ENCODE measurements around the gene LAD1. TPM values are rescaled to one million over a fixed set of nuclear protein-coding genes. Genes with fewer than 3 reads are reported as not detected.

Gene LAD1
- total and polyA plus RNA-seq, 9 of the 15 experiments (the other 6 are each of a cell fraction or from before 2014, with no cell fraction given), result 0.31 TPM; not detected in 8

DNA sequence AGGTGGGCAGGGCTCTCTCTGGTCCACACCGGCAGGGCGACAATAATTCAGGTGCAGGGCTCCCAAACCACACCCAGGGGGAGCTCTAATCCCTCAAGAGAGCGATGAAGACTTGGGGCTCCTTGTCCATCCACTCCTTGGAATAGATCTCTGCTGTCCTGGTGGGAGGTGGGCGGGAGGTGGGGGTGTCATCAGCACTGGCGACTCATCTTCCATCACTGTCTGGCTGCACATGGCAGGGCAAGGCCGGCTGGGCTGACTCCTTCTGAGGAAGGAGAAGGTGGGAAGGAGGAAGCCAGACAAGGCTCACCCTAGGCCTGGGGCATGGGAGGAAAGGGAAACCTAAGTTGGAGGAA is 50.9 kb downstream of the LAD1 start (continued):
- TF ChIP-seq RCOR1 (IDR thresholded peaks at IDR 0.05; ENCODE audit: borderline replicate concordance in 1 of 2, low read depth in 2 of 2, low read length in 2 of 2) (0 out of 4 replicates have a peak, but pooled peaks of 1 of the 2 experiments have one; percentile 32), ELF2 (CRISPR knock-in tag; IDR thresholded peaks at IDR 0.05) (no peak), PRMT5 (CRISPR knock-in tag; IDR thresholded peaks at IDR 0.05) (no peak), MEF2D (tag; conservative IDR thresholded peaks at IDR 0.05; ENCODE audit: low read depth) (no peak), KAT8 (IDR thresholded peaks at IDR 0.05; ENCODE audit: low read depth) (no peak), SUPT5H (IDR thresholded peaks at IDR 0.05) (no peak), ZNF347 (CRISPR knock-in tag; IDR thresholded peaks at IDR 0.05; ENCODE audit: low read depth) (no peak), NFIC (IDR thresholded peaks at IDR 0.05) (no peak), SIN3B (IDR thresholded peaks at IDR 0.05; ENCODE audit: low read depth) (no peak), BHLHE40 (IDR thresholded peaks at IDR 0.05; ENCODE audit: low read length) (0 out of 2 replicates have a peak, but pooled peaks have one; percentile 15), CHD2 (IDR thresholded peaks at IDR 0.05; ENCODE audit: low read depth, low read length) (no peak), ZNF184 (CRISPR knock-in tag; IDR thresholded peaks at IDR 0.05) (no peak), RAD21 (CRISPR knock-in tag; conservative IDR thresholded peaks at IDR 0.05 in 1 of 2, IDR thresholded peaks at IDR 0.05 in 1 of 2) (peak in 1 of 2 experiments; percentile 65; a peak in 3 of 4 replicates), CBFA2T3 (IDR thresholded peaks at IDR 0.05) (no peak), ZNF253 (CRISPR knock-in tag; conservative IDR thresholded peaks at IDR 0.05) (no peak), CHCHD3 (CRISPR knock-in tag; IDR thresholded peaks at IDR 0.05) (no peak), KHSRP (IDR thresholded peaks at IDR 0.05) (no peak), FOXJ3 (CRISPR knock-in tag; IDR thresholded peaks at IDR 0.05) (no peak), LCOR (CRISPR knock-in tag; IDR thresholded peaks at IDR 0.05) (no peak), HMGN3 (IDR thresholded peaks at IDR 0.05; ENCODE audit: borderline replicate concordance, extremely low read depth, insufficient read length, low read depth, low read length) (no peak)
- TF ChIP-seq, protein P1, sequence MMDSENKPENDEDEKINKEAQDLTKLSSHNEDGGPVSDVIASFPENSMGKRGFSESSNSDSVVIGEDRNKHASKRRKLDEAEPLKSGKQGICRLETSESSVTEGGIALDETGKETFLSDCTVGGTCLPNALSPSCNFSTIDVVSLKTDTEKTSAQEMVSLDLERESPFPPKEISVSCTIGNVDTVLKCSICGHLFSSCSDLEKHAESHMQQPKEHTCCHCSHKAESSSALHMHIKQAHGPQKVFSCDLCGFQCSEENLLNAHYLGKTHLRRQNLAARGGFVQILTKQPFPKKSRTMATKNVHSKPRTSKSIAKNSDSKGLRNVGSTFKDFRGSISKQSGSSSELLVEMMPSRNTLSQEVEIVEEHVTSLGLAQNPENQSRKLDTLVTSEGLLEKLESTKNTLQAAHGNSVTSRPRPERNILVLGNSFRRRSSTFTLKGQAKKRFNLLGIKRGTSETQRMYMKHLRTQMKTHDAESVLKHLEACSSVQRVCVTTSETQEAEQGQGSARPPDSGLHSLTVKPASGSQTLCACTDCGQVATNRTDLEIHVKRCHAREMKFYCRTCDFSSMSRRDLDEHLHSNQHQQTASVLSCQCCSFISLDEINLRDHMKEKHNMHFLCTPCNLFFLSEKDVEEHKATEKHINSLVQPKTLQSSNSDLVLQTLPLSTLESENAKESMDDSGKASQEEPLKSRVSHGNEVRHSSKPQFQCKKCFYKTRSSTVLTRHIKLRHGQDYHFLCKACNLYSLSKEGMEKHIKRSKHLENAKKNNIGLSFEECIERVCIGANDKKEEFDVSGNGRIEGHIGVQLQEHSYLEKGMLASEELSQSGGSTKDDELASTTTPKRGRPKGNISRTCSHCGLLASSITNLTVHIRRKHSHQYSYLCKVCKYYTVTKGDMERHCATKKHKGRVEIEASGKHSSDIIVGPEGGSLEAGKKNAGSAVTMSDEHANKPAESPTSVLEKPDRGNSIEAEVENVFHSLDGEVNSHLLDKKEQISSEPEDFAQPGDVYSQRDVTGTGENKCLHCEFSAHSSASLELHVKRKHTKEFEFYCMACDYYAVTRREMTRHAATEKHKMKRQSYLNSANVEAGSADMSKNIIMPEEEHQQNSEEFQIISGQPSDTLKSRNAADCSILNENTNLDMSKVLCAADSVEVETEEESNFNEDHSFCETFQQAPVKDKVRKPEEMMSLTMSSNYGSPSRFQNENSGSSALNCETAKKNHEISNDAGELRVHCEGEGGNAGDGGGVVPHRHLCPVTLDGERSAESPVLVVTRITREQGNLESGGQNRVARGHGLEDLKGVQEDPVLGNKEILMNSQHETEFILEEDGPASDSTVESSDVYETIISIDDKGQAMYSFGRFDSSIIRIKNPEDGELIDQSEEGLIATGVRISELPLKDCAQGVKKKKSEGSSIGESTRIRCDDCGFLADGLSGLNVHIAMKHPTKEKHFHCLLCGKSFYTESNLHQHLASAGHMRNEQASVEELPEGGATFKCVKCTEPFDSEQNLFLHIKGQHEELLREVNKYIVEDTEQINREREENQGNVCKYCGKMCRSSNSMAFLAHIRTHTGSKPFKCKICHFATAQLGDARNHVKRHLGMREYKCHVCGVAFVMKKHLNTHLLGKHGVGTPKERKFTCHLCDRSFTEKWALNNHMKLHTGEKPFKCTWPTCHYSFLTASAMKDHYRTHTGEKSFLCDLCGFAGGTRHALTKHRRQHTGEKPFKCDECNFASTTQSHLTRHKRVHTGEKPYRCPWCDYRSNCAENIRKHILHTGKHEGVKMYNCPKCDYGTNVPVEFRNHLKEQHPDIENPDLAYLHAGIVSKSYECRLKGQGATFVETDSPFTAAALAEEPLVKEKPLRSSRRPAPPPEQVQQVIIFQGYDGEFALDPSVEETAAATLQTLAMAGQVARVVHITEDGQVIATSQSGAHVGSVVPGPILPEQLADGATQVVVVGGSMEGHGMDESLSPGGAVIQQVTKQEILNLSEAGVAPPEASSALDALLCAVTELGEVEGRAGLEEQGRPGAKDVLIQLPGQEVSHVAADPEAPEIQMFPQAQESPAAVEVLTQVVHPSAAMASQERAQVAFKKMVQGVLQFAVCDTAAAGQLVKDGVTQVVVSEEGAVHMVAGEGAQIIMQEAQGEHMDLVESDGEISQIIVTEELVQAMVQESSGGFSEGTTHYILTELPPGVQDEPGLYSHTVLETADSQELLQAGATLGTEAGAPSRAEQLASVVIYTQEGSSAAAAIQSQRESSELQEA (IDR thresholded peaks at IDR 0.05; ENCODE audit: low read depth), result no peak
- TF ChIP-seq, protein P2, sequence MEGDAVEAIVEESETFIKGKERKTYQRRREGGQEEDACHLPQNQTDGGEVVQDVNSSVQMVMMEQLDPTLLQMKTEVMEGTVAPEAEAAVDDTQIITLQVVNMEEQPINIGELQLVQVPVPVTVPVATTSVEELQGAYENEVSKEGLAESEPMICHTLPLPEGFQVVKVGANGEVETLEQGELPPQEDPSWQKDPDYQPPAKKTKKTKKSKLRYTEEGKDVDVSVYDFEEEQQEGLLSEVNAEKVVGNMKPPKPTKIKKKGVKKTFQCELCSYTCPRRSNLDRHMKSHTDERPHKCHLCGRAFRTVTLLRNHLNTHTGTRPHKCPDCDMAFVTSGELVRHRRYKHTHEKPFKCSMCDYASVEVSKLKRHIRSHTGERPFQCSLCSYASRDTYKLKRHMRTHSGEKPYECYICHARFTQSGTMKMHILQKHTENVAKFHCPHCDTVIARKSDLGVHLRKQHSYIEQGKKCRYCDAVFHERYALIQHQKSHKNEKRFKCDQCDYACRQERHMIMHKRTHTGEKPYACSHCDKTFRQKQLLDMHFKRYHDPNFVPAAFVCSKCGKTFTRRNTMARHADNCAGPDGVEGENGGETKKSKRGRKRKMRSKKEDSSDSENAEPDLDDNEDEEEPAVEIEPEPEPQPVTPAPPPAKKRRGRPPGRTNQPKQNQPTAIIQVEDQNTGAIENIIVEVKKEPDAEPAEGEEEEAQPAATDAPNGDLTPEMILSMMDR (IDR thresholded peaks at IDR 0.05 in 2 of 3, conservative IDR thresholded peaks at IDR 0.05 in 1 of 3; ENCODE audit: insufficient read depth in 2 of 3, low read depth in 1 of 3, low read length in 3 of 3), result peak; percentile 81 to 87 (median 83)

Measured in K562 (cell line).